RWPE2 (cell line): ENCODE data around the gene RNF222.

Experiments
- ATAC-seq: fragments of 200-7000 bp; cut with Tn5 transposase; 3 replicates; pipeline ENCODE4 v1.9.1; 2021; ENCODE audit warnings: low read depth
- DNase-seq: peaks from one replicate; pipeline ENCODE4 v3.0.0-alpha.2; 2020; ENCODE audit warnings: low spot score
- H3K27ac ChIP-seq: fragments of 450-650 bp; 2 replicates; pipeline ENCODE4 v1.5.1; 2017; ENCODE audit warnings: mild to moderate bottlenecking; ENCODE audit not compliant: poor library complexity, severe bottlenecking
- H3K27me3 ChIP-seq: fragments of 250-450 bp; sonication (Bioruptor Pico); 2 replicates; pipeline ENCODE4 v1.5.1; 2021; ENCODE audit warnings: mild to moderate bottlenecking, moderate library complexity; ENCODE audit not compliant: insufficient read depth, poor library complexity, severe bottlenecking
- H3K36me3 ChIP-seq: fragments of 250-450 bp; sonication (Bioruptor Pico); 2 replicates; pipeline ENCODE4 v1.5.1; 2020; ENCODE audit warnings: low read depth, mild to moderate bottlenecking, moderate library complexity
- H3K4me1 ChIP-seq: fragments of 250-450 bp; sonication (Bioruptor Pico); 2 replicates; pipeline ENCODE4 v1.5.1; 2021; ENCODE audit warnings: mild to moderate bottlenecking, moderate library complexity; ENCODE audit not compliant: insufficient read depth, poor library complexity, severe bottlenecking
- H3K4me3 ChIP-seq: fragments of 250-450 bp; sonication (Bioruptor Pico); 2 replicates; pipeline ENCODE4 v1.5.1; 2021; ENCODE audit warnings: mild to moderate bottlenecking, moderate library complexity; ENCODE audit not compliant: severe bottlenecking
- H3K9me3 ChIP-seq: fragments of 250-450 bp; sonication (Bioruptor Pico); 2 replicates; pipeline ENCODE4 v1.5.1; 2021; ENCODE audit warnings: mild to moderate bottlenecking, moderate library complexity; ENCODE audit not compliant: severe bottlenecking
- TF ChIP-seq, protein P1 (sequence below): fragments of 450-650 bp; IDR thresholded peaks from one replicate; pipeline ENCODE4 v1.5.1; 2017; ENCODE audit warnings: mild to moderate bottlenecking, moderate library complexity; ENCODE audit not compliant: poor library complexity, severe bottlenecking

Gene RNF222

GRCh38 chr17:8413938-8414337, 16.3 kb upstream of the RNF222 start:
- TF ChIP-seq, protein P1, sequence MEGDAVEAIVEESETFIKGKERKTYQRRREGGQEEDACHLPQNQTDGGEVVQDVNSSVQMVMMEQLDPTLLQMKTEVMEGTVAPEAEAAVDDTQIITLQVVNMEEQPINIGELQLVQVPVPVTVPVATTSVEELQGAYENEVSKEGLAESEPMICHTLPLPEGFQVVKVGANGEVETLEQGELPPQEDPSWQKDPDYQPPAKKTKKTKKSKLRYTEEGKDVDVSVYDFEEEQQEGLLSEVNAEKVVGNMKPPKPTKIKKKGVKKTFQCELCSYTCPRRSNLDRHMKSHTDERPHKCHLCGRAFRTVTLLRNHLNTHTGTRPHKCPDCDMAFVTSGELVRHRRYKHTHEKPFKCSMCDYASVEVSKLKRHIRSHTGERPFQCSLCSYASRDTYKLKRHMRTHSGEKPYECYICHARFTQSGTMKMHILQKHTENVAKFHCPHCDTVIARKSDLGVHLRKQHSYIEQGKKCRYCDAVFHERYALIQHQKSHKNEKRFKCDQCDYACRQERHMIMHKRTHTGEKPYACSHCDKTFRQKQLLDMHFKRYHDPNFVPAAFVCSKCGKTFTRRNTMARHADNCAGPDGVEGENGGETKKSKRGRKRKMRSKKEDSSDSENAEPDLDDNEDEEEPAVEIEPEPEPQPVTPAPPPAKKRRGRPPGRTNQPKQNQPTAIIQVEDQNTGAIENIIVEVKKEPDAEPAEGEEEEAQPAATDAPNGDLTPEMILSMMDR, result no peak
- ATAC-seq, result no peak
- no peak overlapping the region for H3K27ac ChIP-seq
- no peaks in the 10 kb centered on the region for H3K27me3 ChIP-seq
- no peaks in the 10 kb centered on the region for H3K36me3 ChIP-seq
- H3K4me3 ChIP-seq, result no peak overlapping the region
- peaks cover under 1% of the 10 kb centered on the region for H3K4me1 ChIP-seq
- DNase-seq, result no peak
- H3K9me3 ChIP-seq, result no peaks in the 10 kb centered on the region

- ATAC-seq (no peak), DNase-seq (no peak)
- Histone ChIP-seq H3K27ac (no peak overlapping the region), H3K4me3 (no peak overlapping the region), H3K9me3 (no peaks in the 10 kb centered on the region), H3K4me1 (peaks cover 6% of the 10 kb centered on the region), H3K36me3 (no peaks in the 10 kb centered on the region), H3K27me3 (no peaks in the 10 kb centered on the region)
- TF ChIP-seq, protein P1, result no peak
Measured at GRCh38 chr17:8413328-8413727, 15.7 kb upstream of the RNF222 start.

GRCh38 chr17:8412089-8412488, 14.5 kb upstream of the RNF222 start:
- Histone ChIP-seq H3K27ac (no peak overlapping the region), H3K4me1 (peaks cover 12% of the 10 kb centered on the region), H3K27me3 (no peaks in the 10 kb centered on the region), H3K4me3 (no peak overlapping the region), H3K9me3 (no peaks in the 10 kb centered on the region), H3K36me3 (no peaks in the 10 kb centered on the region)
- no peak for DNase-seq
- TF ChIP-seq, protein P1, result no peak
- ATAC-seq, result no peak

DNA sequence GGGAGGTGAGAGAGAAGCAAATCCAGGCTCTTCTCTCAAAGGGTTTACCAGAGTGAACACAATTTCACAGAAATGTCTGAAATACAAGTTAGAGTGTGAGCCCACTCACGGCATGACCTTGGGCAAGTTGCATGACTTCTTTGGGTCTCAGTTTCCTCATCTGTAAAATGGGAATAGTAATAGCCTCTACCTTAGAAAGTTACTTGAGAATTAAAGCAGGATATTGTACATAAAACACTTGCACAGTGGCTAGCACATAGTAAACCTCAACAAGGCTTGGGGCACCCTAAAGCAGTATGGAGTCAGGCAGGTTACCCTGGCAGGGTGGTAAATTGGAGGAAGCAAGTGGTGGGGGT, 13.2 kb upstream of the RNF222 start:
- TF ChIP-seq, protein P1, result no peak
- H3K36me3 ChIP-seq, result no peaks in the 10 kb centered on the region
- no peaks in the 10 kb centered on the region for H3K27me3 ChIP-seq
- no peaks in the 10 kb centered on the region for H3K9me3 ChIP-seq
- no peak for ATAC-seq
- H3K27ac ChIP-seq, result no peak overlapping the region
- no peak overlapping the region for H3K4me3 ChIP-seq
- DNase-seq, result no peak
- peaks cover 12% of the 10 kb centered on the region for H3K4me1 ChIP-seq

DNA sequence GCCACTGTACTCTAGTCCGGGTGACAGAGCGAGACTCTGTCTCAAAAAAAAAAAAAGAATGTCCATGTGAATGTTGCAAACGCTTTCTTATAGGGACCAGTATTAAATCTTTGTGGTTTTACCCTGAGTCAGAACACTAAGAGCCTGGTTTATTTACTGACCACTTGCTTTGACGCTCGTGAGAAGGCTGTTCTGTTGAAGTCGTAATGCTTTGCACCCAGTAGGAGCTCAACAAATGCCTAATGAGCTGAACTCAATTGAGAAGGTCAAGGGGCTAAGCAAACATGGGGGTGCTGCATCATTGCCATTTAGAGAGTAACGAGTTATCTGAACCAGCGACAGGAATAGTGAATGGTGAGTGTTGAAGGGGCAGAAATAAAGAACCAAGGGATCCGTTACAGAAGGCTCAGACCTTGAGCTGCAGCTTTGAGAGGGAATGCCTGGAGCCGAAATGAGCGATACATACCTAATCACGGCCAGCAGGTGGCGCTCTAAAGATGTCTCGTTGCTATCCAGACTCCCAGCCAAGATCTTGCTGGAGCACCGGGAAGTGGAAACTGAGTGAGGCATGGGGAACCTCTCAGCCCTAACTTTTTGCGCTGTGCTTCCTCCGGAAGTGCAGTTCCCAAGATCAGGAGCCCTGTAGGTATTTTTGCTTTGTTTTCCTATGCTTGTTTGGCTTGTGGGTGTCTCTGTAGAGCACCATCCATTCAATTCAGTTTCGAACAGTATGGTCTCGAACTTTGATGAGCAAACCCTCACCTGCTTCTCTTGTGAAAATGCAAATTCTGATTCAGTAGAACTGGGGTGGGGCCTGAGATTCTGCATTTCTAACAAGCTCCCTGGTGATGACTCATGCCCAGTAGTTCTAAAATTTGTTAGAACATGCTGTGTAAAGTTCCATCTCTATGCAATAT, 12.6 kb upstream of the RNF222 start:
- DNase-seq, result peak; percentile 81
- H3K4me1 ChIP-seq, result peaks cover 12% of the 10 kb centered on the region
- H3K36me3 ChIP-seq, result no peaks in the 10 kb centered on the region
- no peak overlapping the region for H3K4me3 ChIP-seq
- no peaks in the 10 kb centered on the region for H3K27me3 ChIP-seq
- H3K27ac ChIP-seq, result no peak overlapping the region
- no peaks in the 10 kb centered on the region for H3K9me3 ChIP-seq
- peak; percentile 75 for ATAC-seq
- TF ChIP-seq, protein P1, result peak; percentile 87
